ENCODE measurements around the gene PPP2R5C.
A peak's percentile ranks its signal among the peaks of the same experiment; 100 is the strongest.
"Not testable (repeated sequence)": the region's sequence is repeated elsewhere in the genome, so short reads cannot be mapped to it uniquely, and the experiment has no call there.

PPP2R5C gene

GRCh38 chr14:101727611-101728366 is 33.7 kb upstream of the PPP2R5C start:
- no peak for DNase-seq (ENCODE audit: low spot score)

GRCh38 chr14:101728367-101728742 is 33.2 kb upstream of the PPP2R5C start:
- DNase-seq (ENCODE audit: low spot score) = no peak

GRCh38 chr14:101729382-101729781 is 32.1 kb upstream of the PPP2R5C start:
- no peak for DNase-seq (ENCODE audit: low spot score)

- DNase-seq (ENCODE audit: low spot score) = not testable (repeated sequence)
These were observed 31.4 kb upstream of the PPP2R5C start for GRCh38 chr14:101730157-101730556.

GRCh38 chr14:101730626-101731186 is 30.8 kb upstream of the PPP2R5C start:
- DNase-seq (ENCODE audit: low spot score) = peak; percentile 22

- DNase-seq (ENCODE audit: low spot score) = peak; percentile 58
These were observed 30.1 kb upstream of the PPP2R5C start for GRCh38 chr14:101731187-101732080.

- no peak for DNase-seq (ENCODE audit: low spot score)
These were observed 29.4 kb upstream of the PPP2R5C start for GRCh38 chr14:101732118-101732517.

- DNase-seq (ENCODE audit: low spot score) = no peak
These were observed 28.3 kb upstream of the PPP2R5C start for GRCh38 chr14:101733211-101733610.

- DNase-seq (ENCODE audit: low spot score) = no peak
These were observed 27.2 kb upstream of the PPP2R5C start for GRCh38 chr14:101734246-101734847.

- no peak for DNase-seq (ENCODE audit: low spot score)
These were observed 26.1 kb upstream of the PPP2R5C start for GRCh38 chr14:101735453-101735852.

GRCh38 chr14:101736071-101736470 is 25.4 kb upstream of the PPP2R5C start:
- no peak for DNase-seq (ENCODE audit: low spot score)

- DNase-seq (ENCODE audit: low spot score) = no peak
These were observed 24.9 kb upstream of the PPP2R5C start for GRCh38 chr14:101736585-101736984.

GRCh38 chr14:101737414-101738339 is 23.8 kb upstream of the PPP2R5C start:
- no peak for DNase-seq (ENCODE audit: low spot score)

- no peak for DNase-seq (ENCODE audit: low spot score)
These were observed 22.7 kb upstream of the PPP2R5C start for GRCh38 chr14:101738703-101739320.

GRCh38 chr14:101739446-101740141 is 21.9 kb upstream of the PPP2R5C start:
- DNase-seq (ENCODE audit: low spot score) = no peak

GRCh38 chr14:101740981-101741380 is 20.5 kb upstream of the PPP2R5C start:
- no peak for DNase-seq (ENCODE audit: low spot score)

- DNase-seq (ENCODE audit: low spot score) = no peak
These were observed 17.8 kb upstream of the PPP2R5C start for GRCh38 chr14:101743701-101744100.

GRCh38 chr14:101744382-101744781 is 17.1 kb upstream of the PPP2R5C start:
- DNase-seq (ENCODE audit: low spot score) = not testable (repeated sequence)

- not testable (repeated sequence) for DNase-seq (ENCODE audit: low spot score)
These were observed 11.8 kb upstream of the PPP2R5C start for GRCh38 chr14:101749756-101750155.

- no peak for DNase-seq (ENCODE audit: low spot score)
These were observed 6.6 kb upstream of the PPP2R5C start for GRCh38 chr14:101754893-101755292.

Measured in left forelimb (tissue), 1 donor.